ENCODE data around the gene AJUBA.

GRCh38 chr14:23006188-23006534 lies 23.8 kb upstream of the AJUBA start:
- TF ChIP-seq, protein P1, sequence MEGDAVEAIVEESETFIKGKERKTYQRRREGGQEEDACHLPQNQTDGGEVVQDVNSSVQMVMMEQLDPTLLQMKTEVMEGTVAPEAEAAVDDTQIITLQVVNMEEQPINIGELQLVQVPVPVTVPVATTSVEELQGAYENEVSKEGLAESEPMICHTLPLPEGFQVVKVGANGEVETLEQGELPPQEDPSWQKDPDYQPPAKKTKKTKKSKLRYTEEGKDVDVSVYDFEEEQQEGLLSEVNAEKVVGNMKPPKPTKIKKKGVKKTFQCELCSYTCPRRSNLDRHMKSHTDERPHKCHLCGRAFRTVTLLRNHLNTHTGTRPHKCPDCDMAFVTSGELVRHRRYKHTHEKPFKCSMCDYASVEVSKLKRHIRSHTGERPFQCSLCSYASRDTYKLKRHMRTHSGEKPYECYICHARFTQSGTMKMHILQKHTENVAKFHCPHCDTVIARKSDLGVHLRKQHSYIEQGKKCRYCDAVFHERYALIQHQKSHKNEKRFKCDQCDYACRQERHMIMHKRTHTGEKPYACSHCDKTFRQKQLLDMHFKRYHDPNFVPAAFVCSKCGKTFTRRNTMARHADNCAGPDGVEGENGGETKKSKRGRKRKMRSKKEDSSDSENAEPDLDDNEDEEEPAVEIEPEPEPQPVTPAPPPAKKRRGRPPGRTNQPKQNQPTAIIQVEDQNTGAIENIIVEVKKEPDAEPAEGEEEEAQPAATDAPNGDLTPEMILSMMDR (conservative IDR thresholded peaks at IDR 0.05): no peak
- TF ChIP-seq EZH2 (IDR thresholded peaks at IDR 0.05; ENCODE audit: low read depth): no peak
